Hepatic stellate cell (primary cell): ENCODE results near the gene LAMTOR5.
"Not testable (repeated sequence)": the region's sequence is repeated elsewhere in the genome, so short reads cannot be mapped to it uniquely, and the experiment has no call there.

Experiments used
- DNase-seq: peaks from one replicate; pipeline ENCODE4 v3.0.0; 2011; ENCODE audit warnings: low spot score

Gene LAMTOR5

GRCh38 chr1:110426854-110427253 is 19.4 kb upstream of the LAMTOR5 start:
- no peak for DNase-seq

DNA sequence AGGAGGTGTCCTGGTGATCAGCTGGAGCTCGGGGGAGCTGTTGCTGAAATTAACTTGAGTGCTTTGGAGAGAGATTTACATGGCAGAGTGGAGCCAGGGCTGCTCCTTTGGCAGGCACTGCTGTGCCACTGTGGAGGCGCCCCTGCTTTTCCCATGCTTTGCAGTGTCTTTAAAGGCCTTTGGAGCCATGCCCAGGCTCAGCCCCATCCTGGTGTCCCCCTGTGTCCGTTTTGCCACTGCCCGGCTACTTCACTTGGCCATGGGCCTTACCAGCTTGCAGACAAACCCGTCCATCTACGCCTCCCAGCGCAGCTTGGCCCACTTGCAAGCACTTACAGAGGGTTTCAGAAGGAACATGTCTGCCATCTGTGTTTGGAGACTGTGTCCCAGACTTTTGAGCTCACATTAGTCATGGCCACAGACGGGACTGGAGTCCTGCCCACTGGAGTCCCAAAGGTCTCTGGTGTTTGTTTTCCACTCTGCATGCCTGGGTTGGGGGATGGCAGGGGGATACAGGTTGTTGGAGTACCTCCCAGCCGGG is 18.2 kb upstream of the LAMTOR5 start:
- no peak for DNase-seq

DNA sequence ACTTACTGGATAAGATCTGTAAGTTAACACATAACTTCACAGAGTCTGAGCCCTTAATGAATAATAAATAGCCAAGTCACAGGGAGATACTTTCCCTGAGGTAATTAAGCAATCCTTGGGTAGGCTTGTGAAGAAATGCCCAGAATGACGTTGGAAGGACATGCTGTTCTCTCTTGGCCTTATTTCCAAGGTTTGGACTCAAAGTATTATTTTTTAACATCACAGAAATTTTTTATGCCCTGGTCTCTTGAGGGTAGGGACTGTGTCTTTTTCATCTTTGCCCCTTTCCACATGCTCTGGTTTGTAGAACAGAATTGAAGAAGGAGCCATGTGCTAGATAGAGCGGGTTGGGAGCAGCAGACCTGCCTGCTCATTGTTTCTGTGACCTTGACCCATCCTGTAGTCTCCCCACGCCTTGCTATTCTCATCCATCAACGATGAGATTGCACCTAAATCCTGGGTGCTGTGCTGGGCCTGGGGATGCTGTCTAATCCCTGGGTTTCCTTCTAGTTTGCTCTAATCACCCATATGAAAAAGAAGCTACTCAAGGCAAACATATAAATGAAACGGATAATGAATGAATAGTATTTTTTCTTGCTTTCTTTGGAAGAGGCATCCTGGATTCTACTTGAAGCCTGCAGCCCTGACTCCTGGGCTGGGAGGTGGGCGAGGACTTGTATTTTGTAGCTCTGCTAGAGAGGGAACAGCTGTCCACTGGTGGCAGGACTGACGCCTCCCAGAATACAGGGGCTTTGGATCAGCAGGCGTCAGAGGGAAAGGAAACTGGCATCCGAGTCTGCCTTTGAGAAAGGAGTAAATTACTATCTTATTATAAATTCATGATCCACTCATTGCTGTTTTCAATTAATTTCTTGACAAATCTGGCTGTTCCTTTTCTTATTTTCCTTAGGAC is 17.5 kb upstream of the LAMTOR5 start:
- DNase-seq = no peak

DNA sequence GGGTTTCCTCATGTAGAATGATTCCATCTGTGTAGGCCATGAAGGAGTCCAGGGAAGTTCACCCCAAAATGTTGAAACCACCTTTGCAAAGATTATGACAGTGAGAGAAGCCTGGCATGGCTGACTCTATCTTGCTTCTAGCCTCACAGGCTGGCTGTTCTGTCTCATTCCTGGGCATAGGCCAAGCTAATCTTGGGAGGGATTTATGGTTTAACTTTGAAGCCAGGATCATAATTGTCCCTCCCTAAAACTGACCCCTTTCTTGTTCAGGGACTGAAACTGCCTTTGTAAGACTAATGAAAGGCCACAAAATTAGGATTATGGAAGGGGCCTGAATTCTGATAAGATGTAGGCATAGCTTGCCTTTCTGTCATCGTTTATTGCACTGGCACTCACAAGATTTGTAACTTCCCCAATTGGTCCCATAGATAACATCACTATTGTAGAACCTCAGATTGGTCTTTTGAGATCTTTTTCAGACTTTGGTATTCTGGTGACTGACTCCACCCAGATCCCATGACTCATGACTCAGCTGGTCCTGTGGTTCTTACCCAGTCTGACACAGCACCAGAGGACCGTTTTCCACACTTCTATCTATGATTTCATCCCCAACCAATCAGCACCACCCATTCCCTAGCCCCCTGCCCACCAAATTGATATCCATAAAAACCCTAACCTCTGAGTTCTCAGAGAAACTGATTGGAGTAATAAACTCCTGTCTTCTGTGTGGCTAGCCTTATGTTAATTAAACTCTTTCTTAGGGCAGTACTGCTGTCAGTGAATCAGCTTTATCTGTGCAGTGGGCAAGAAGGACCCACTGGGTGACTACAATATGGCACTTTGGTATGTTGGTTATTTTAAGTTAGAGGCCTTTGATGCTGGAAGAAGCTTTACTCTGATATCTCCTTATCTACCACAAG is 13.6 kb upstream of the LAMTOR5 start:
- peak; percentile 51 for DNase-seq

- no peak for DNase-seq
Measured at GRCh38 chr1:110420023-110420662, 12.6 kb upstream of the LAMTOR5 start.

DNA sequence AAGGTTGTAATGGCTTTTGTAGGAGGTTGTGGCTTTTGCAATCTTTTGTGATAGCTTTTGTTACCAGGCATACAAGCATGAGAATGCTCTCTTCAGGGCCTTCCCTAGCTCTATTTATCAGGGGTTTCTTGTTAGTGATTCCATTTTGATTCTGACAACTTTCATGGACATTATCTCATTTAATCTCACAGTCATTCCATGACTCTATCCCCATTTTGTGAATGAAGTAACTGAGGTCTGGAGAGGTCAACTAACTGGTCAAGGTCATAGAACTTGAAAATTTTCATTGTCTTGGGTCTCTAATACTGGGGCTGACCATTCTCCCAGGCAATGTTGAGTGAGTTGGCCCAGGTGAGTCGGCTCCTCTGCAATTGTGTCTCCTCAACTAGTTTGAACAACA is 11.2 kb upstream of the LAMTOR5 start:
- DNase-seq = no peak

DNA sequence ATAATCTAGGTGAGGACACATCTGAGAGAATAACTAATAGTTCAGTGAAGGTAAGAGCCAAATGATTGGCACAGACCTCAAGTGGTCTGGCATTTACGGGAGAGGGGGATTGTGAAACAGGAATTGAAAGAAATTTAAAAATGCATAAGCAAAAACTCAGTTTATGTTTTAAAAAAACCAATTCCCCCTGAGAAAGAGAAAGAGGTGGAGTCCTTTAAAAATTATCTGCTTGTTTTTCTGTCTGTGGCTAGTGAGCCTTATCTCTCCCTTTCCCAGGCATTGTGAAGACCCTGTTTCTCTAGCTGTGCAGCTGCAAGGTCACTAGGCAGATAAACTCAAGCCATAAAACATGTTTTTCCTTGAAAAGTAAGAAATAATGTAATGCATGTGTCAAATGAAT is 5.6 kb upstream of the LAMTOR5 start:
- not testable (repeated sequence) for DNase-seq

- peak; percentile 58 for DNase-seq
Measured at GRCh38 chr1:110412576-110412975, 5.1 kb upstream of the LAMTOR5 start.

DNA sequence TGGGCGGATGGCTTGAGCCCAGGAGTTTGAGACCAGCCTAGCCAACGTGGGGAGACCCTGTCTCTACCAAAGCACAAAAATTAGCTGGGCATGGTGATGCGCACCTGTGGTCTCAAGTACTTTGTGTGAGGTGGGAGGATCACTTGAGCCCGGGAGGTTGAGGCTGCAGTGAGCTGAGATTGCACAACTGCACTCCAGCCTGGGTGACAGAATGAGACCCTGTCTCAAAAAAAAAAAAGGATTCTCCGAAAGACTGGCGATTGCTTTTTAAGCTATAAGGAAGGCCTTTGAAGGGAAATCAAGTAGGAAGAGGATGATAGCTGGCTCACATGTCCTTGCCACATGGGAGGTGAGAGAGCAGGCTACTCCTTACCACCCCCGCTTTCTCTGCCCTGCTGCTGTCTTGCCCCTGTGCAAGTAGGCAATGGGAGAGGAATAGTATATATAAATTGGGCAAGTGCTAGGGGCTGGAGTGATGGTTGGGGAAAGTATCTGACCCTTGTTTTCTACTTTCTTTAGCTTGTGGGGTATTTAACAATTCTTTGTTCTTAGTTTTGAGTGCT is 3.8 kb upstream of the LAMTOR5 start:
- DNase-seq = no peak

- no peak for DNase-seq
Measured at GRCh38 chr1:110409316-110409715, 1.8 kb upstream of the LAMTOR5 start.

- no peak for DNase-seq
Measured at GRCh38 chr1:110408488-110408887, 994 bp upstream of the LAMTOR5 start.

DNA sequence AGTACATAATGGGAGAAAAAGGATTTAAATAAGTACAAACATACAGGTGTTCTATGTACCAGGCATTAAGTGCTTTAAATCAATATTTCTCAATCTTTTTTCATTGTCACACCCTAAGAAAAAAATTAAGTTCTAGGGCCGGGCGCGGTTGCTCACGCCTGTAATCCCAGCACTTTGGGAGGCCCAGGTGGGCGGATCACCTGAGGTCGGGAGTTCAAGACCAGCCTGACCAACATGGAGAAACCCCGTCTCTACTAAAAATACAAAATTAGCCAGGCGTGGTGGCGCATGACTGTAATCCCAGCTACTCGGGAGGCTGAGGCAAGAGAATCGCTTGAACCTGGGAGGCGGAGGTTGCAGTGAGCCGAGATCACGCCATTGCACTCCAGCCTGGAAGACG is 1.1 kb downstream of the LAMTOR5 start:
- not testable (repeated sequence) for DNase-seq

DNA sequence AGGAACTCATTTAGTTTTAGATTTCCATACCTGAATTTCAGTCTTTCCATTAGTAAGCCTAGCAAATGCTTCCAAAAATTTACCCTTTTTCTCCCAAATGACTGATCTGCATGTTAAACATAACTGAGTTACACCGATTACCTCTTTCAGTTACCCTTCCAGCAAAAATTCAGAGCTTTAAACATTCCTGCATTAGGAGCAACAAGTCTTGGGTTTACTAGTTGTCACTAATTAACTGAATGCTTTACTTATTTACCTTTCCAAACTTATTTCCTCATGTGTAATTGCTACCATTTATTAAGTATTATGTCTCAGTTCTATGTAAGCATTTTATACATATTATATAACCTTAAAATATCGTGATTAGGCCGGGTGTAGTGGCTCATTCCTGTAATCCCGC is 3.1 kb downstream of the LAMTOR5 start:
- DNase-seq = no peak

DNA sequence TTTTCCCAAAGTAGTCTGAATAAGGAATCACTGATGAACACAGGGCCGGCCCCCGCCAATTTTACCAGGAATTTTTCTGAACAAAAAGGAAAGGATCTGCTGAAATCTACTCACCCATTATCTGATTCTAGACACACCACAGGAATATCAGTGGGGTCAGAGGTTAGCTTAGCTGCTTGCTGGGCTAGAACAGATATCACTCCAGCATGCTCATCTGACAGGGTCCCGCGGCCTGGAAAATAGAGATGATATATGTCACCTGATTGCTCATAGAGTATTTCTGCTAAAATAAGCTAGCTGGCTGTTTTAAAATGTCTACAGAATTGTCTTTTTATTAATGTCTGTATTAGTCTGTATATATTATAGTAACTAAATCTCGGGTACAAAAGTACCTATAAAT is 3.7 kb downstream of the LAMTOR5 start:
- no peak for DNase-seq

DNA sequence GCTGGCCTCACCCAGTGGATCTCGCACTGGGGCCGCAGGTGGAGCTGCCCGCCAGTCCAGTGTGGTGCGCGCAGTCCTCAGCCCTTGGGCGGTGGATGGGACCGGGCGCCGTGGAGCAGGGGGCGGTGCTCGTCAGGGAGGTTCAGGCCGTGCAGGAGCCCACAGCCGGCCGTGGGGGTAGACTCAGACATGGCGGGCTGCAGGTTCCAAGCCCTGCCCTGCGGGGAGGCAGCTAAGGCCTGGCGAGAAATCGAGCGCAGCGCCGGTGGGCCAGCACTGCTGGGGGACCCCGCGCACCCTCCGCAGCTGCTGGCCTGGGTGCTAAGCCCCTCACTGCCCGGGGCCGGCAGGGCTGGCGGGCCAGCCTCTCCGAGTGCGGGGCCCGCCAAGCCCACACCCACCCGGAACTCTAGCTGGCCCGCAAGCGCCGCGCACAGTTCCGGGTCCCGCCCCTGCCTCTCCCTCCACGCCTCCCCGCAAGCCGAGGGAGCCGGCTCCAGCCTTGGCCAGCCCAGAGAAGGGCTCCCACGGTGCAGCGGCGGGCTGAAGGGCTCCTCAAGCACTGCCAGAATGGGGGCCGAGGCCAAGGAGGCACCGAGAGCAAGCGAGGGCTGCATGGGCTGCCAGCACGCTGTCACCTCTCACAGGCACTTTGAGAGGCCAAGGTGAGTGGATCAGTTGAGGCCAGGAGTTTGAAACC is 11.1 kb downstream of the LAMTOR5 start:
- DNase-seq = not testable (repeated sequence)

GRCh38 chr1:110394493-110394820 is 13.0 kb downstream of the LAMTOR5 start:
- no peak for DNase-seq

DNA sequence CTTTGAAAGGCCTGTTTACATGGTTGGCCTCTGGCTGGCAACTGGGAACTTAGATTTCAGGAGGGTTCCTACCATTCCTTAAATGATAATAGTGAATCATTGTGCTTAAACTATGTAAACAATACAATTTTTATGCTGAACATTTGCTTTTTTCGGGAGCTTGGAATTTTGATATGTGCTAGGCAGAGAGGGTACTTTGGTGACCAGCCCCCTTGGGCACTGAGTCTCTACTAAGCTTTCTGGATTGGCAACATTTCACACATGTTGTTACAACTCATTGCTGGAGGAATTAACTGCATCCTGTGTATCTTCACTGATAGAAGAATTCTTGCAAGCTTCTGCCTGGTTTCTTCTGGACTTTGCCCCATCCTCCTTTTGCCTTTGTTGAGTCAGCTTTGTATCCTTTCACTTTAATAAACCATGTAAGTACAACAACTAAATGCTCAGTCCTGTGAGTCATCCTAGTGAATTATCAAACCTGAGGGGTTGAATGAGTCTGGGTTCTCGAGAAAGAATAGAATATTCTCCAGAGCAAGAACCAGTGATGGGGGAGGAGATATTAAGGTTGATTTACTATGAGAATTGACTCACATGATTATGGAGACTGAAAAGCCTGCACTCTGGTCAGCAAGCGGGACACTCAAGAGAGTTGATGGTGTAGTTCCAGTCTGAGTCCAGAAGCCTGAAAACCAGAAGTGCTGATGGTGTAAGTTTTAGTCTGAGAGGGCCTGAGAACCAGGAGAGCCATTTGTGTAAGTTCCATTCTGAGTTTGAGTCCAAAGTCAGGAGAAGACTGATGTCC is 13.6 kb downstream of the LAMTOR5 start:
- peak; percentile 37 for DNase-seq

DNA sequence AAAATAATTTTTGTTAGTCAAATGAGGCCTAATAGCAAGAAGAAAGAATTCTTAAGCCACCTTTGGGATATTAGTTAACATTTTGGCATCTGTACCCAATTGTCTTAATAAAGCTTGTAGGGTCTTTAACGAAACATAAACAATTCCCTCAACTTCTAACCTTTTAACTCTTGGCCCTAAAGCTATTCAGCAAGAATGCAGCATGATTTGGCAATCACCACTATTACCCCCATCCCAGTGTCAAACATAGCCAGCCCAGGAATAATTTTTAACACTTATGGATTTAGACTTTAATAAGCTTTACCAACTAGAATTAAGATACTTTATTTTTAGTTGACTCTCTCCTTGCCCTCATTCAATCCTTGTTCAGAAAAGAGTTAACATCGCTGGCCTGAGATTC is 14.2 kb downstream of the LAMTOR5 start:
- no peak for DNase-seq

DNA sequence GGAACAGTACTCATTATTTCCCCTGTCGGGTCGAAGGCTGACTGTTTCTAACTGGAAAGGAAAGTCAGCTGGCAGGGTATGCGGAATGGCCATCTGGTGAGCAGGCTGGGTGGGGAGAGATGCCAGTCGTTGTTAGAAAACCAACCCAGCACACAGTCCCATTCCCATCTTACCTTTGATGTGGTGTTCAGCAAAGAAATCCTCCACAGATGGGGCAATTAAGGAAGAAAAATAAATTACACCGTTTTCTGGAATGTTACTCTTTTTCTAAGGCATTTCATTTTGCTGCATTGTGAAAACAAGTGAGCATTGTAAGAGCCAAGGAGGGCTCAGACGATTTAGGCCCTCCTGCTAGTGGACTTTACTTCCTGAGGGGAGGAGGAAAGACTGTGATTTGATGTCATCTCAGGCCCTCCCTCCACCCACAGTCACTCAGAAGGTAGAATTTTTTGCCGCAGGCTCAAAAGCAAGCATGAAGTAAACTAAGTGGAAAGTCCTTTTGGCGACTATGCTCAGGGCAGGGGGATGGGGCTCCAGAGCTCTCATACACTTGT is 16.7 kb downstream of the LAMTOR5 start, which contains the start of gene SLC16A4:
TSS of gene SLC16A4 (minus strand) at position 335 of the 554 bp plus-strand sequence. CDS start 1,703 bp downstream, outside the sequence.
- DNase-seq = peak; percentile 29

DNA sequence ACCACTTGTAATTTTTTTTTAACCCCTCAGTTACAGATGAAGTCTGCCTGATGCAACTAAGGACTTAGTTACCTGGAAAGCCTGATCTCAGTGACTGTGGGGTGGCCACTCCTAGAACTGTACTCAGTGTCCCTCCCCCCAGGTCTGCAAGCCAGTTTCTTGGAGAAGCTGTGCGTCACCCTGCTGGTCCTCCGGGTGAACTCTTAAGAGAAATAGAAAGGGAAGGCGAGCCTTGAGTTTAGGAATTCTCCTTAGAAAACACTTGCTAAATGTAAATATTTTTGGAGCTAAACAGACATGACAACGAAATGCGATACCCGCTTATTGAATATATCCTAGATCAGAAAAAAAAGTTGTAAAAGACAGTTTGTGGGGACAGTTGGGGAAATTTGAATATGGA is 17.4 kb downstream of the LAMTOR5 start:
- peak; percentile 71 for DNase-seq
